ENCODE data around the gene GLRA2.

DNA sequence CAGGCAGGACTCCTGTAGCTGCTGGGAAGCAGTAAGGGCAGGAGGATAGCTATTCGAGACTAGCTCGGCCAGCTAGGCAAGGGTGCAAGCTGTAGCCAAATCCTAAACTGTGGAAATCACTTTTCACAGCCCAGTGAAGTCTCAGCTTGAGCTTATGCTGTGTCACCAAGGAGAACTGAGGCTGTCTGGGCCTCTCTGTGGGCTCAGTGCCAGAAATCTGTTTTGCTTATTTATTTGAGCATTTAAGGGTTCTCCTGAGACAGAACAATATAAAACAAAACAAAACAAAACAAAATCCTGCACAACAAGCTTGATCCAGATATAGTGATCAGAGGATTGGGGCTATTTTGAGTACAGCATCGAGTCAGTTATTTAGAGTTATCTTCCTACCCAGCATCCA is 246.1 kb downstream of the GLRA2 start:
- TF ChIP-seq, protein P1, sequence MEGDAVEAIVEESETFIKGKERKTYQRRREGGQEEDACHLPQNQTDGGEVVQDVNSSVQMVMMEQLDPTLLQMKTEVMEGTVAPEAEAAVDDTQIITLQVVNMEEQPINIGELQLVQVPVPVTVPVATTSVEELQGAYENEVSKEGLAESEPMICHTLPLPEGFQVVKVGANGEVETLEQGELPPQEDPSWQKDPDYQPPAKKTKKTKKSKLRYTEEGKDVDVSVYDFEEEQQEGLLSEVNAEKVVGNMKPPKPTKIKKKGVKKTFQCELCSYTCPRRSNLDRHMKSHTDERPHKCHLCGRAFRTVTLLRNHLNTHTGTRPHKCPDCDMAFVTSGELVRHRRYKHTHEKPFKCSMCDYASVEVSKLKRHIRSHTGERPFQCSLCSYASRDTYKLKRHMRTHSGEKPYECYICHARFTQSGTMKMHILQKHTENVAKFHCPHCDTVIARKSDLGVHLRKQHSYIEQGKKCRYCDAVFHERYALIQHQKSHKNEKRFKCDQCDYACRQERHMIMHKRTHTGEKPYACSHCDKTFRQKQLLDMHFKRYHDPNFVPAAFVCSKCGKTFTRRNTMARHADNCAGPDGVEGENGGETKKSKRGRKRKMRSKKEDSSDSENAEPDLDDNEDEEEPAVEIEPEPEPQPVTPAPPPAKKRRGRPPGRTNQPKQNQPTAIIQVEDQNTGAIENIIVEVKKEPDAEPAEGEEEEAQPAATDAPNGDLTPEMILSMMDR (IDR thresholded peaks at IDR 0.05; ENCODE audit: low read length), result no peak
- no peak for TF ChIP-seq EZH2phosphoT487 (IDR thresholded peaks at IDR 0.05; ENCODE audit: low read length)
